Right kidney (tissue), 1 donor: ENCODE results near the gene SHH.

Experiments used
- DNase-seq: peaks from one replicate; pipeline ENCODE4 v3.0.0-alpha.2; 2016

The SHH gene

GRCh38 chr7:155806096-155806871 is 6.0 kb downstream of the SHH start:
- peak; percentile 47 for DNase-seq

- no peak for DNase-seq
Measured at GRCh38 chr7:155805826-155806095, 6.5 kb downstream of the SHH start.

GRCh38 chr7:155804897-155805825 is 7.1 kb downstream of the SHH start:
- DNase-seq, result peak; percentile 76

GRCh38 chr7:155804431-155804831 is 7.8 kb downstream of the SHH start:
- no peak for DNase-seq

GRCh38 chr7:155803418-155804376 is 8.6 kb downstream of the SHH start:
- DNase-seq, result peak; percentile 73

GRCh38 chr7:155802906-155803417 is 9.3 kb downstream of the SHH start:
- DNase-seq, result no peak

GRCh38 chr7:155802291-155802690 is 10.0 kb downstream of the SHH start:
- no peak for DNase-seq

- no peak for DNase-seq
Measured at GRCh38 chr7:155800741-155801267, 11.5 kb downstream of the SHH start.

- DNase-seq, result no peak
Measured at GRCh38 chr7:155800301-155800700, 12.0 kb downstream of the SHH start.

GRCh38 chr7:155799514-155799913 is 12.7 kb downstream of the SHH start:
- no peak for DNase-seq

GRCh38 chr7:155798673-155799439 is 13.4 kb downstream of the SHH start:
- DNase-seq, result no peak

GRCh38 chr7:155797262-155798250 is 14.7 kb downstream of the SHH start:
- DNase-seq, result no peak

GRCh38 chr7:155796381-155797261 is 15.6 kb downstream of the SHH start:
- peak; percentile 43 for DNase-seq

GRCh38 chr7:155795951-155796350 is 16.3 kb downstream of the SHH start:
- DNase-seq, result no peak

- no peak for DNase-seq
Measured at GRCh38 chr7:155795401-155795800, 16.9 kb downstream of the SHH start.

- DNase-seq, result no peak
Measured at GRCh38 chr7:155794196-155794595, 18.1 kb downstream of the SHH start.

- DNase-seq, result no peak
Measured at GRCh38 chr7:155793720-155794119, 18.5 kb downstream of the SHH start.

GRCh38 chr7:155792999-155793560 is 19.2 kb downstream of the SHH start:
- DNase-seq, result no peak
